Activated CD4-positive, alpha-beta T cell treated with anti-CD3 and anti-CD28 coated beads, Interleukin-2, amount 10 ng/mL, durations not matched to agents 7 days and 5 days (primary cell): Measurements from ENCODE around the gene GUCY1A1. TPM values are rescaled to one million over a fixed set of nuclear protein-coding genes. Genes with fewer than 3 reads are reported as not detected.

Experiments
- total RNA-seq, 2 experiments: library from RNA; stranded (reverse); gene quantifications; one replicate each; pipeline ENCODE4 v1.2.3, GENCODE V29; 2021

The GUCY1A1 gene
- total RNA-seq, 2 experiments from 2014 or later, result not detected

Other genes with a start within 250 kb of the GUCY1A1 start
- under 1 TPM; 0.12 to 0.29 TPM for gene GUCY1B1, start 92.2 kb downstream of the GUCY1A1 start, total RNA-seq
- not detected for gene ASIC5, start 199.4 kb downstream of the GUCY1A1 start, total RNA-seq
- not detected for gene TDO2, start 236.8 kb downstream of the GUCY1A1 start, total RNA-seq